Tibial nerve (tissue), 4 donors: ENCODE measurements around the gene SNPH. TPM values are rescaled to one million over a fixed set of nuclear protein-coding genes. Genes with fewer than 3 reads are reported as not detected.

Experiments used
- DNase-seq, 2 donors: peaks; one replicate each; pipeline ENCODE4 v3.0.0-alpha.2; 2019; ENCODE audit warnings: low spot score in 2 of 2
- H3K27ac ChIP-seq, 4 donors: fragments of 200-600 bp; sonication (generic) in 3 of 4; one replicate each; pipeline ENCODE4 v1.5.1; 2017 to 2019; ENCODE audit warnings: mild to moderate bottlenecking in 1 of 4
- H3K27me3 ChIP-seq, 2 donors: fragments of 200-600 bp; sonication (generic) in 1 of 2; one replicate each; pipeline versions ENCODE4 v1.5.1 to v1.6.0; 2017 to 2019
- H3K36me3 ChIP-seq, 3 donors: fragments of 200-600 bp; sonication (generic); one replicate each; pipeline ENCODE4 v1.5.1; 2018 to 2019
- H3K4me1 ChIP-seq, 4 donors: fragments of 200-600 bp; sonication (generic) in 3 of 4; one replicate each; pipeline ENCODE4 v1.5.1; 2017 to 2019
- H3K4me3 ChIP-seq, 4 donors: fragments of 200-600 bp; sonication (generic) in 3 of 4; one replicate each; pipeline ENCODE4 v1.5.1; 2017 to 2019; ENCODE audit warnings: mild to moderate bottlenecking in 1 of 4, moderate library complexity in 1 of 4
- H3K9me3 ChIP-seq, 4 donors: fragments of 200-600 bp; sonication (generic) in 3 of 4; one replicate each; pipeline ENCODE4 v1.5.1; 2017 to 2019
- CTCF ChIP-seq, 5 experiments: fragments of 200-600 bp in 3 of 5; fragments of 450-650 bp in 2 of 5; sonication (generic) in 3 of 5; IDR thresholded peaks; one replicate each; pipeline ENCODE4 v1.5.1; 2016 to 2019; ENCODE audit warnings: antibody characterized with exemption in 5 of 5, mild to moderate bottlenecking in 3 of 5, moderate library complexity in 2 of 5
- EP300 ChIP-seq, 2 donors: sonication (generic); formaldehyde crosslinking; IDR thresholded peaks; one replicate each; pipeline ENCODE4 v1.6.1; 2017; ENCODE audit warnings: antibody characterized with exemption in 2 of 2, mild to moderate bottlenecking in 1 of 2
- POLR2A ChIP-seq, 2 donors: fragments of 450-650 bp; IDR thresholded peaks; one replicate each; pipeline ENCODE4 v1.6.1; 2017; ENCODE audit warnings: antibody characterized with exemption in 2 of 2, mild to moderate bottlenecking in 2 of 2, moderate library complexity in 2 of 2
- WGBS, 2 donors: methylation state at CpG; one replicate each; pipeline ENCODE4 v1.1.5; 2018; 5-methylcytosine and 5-hydroxymethylcytosine counted together
- total RNA-seq, 4 donors: library from RNA; depleted of rRNA; stranded (reverse); fragments of >200 nt; gene quantifications; one replicate each; pipeline ENCODE4 v1.1.0, GENCODE V29; 2016

SNPH gene
- total RNA-seq, 4 donors from 2014 or later = 4.5 to 7.4 (median 6.9) TPM

- peak within 1 kb of the TSS in 2 of 4 donors; percentile 40 to 52 for H3K27ac ChIP-seq
- peak; percentile 36 to 56 for DNase-seq
- H3K36me3 ChIP-seq = no peaks in the 10 kb centered on the region
- H3K4me1 ChIP-seq = peaks cover 0 to 22% (median 10%) of the 10 kb centered on the region in 4 donors
- peaks cover 0 to 18% (median 0%) of the 10 kb centered on the region in 4 donors for H3K9me3 ChIP-seq
- peaks cover 4 to 50% of the 10 kb centered on the region in 2 donors for H3K27me3 ChIP-seq
- TF ChIP-seq CTCF (IDR thresholded peaks at IDR 0.05) = no peak
- peak in 1 of 2 donors; percentile 8 for TF ChIP-seq POLR2A (IDR thresholded peaks at IDR 0.05)
- 0 to 2% methylated on average over 16 to 68 of the region's 88 CpGs for WGBS, 2 donors
- H3K4me3 ChIP-seq = peak within 1 kb of the TSS; percentile 39 to 72 (median 54)
Observed at GRCh38 chr20:1225783-1226654, 40.1 kb upstream of the SNPH start, which contains the start of gene RAD21L1. TSS of gene RAD21L1 (plus strand) at chr20:1226044. CDS start at chr20:1228454, 2,410 bp downstream.

GRCh38 chr20:1229541-1229940 is 36.6 kb upstream of the SNPH start:
- no peak overlapping the region for H3K4me3 ChIP-seq
- no peaks in the 10 kb centered on the region for H3K36me3 ChIP-seq
- no peak for DNase-seq
- TF ChIP-seq EP300 (IDR thresholded peaks at IDR 0.05) (no peak), CTCF (IDR thresholded peaks at IDR 0.05) (no peak), POLR2A (IDR thresholded peaks at IDR 0.05) (no peak)
- H3K9me3 ChIP-seq = no peaks in the 10 kb centered on the region
- no peak overlapping the region for H3K27ac ChIP-seq
- 89 to 90% methylated on average over 3 of the region's 3 CpGs for WGBS, 2 donors
- H3K4me1 ChIP-seq = peaks cover 0 to 22% (median 10%) of the 10 kb centered on the region in 4 donors
- H3K27me3 ChIP-seq = peaks cover 4 to 54% of the 10 kb centered on the region in 2 donors

- no peak for DNase-seq
- Histone ChIP-seq H3K4me1 (no peaks in the 10 kb centered on the region), H3K36me3 (no peaks in the 10 kb centered on the region), H3K4me3 (no peak overlapping the region), H3K27me3 (peaks cover 4 to 38% of the 10 kb centered on the region in 2 donors), H3K27ac (no peak overlapping the region), H3K9me3 (no peaks in the 10 kb centered on the region)
- TF ChIP-seq CTCF (IDR thresholded peaks at IDR 0.05) (no peak), EP300 (IDR thresholded peaks at IDR 0.05) (no peak), POLR2A (IDR thresholded peaks at IDR 0.05) (no peak)
- 75 to 86% methylated on average over 3 of the region's 3 CpGs for WGBS, 2 donors
Observed at GRCh38 chr20:1232286-1233111, 33.6 kb upstream of the SNPH start.

- 76 to 77% methylated on average over 5 of the region's 5 CpGs for WGBS, 2 donors
Observed at GRCh38 chr20:1240549-1240948, 25.5 kb upstream of the SNPH start.

More at GRCh38 chr20:1240549-1240948, 25.5 kb upstream of the SNPH start:
- no peak for TF ChIP-seq EP300 (IDR thresholded peaks at IDR 0.05)
- TF ChIP-seq CTCF (IDR thresholded peaks at IDR 0.05) = no peak
- no peak for TF ChIP-seq POLR2A (IDR thresholded peaks at IDR 0.05)
- no peaks in the 10 kb centered on the region for H3K9me3 ChIP-seq
- H3K27ac ChIP-seq = no peak overlapping the region
- no peak overlapping the region for H3K4me3 ChIP-seq
- no peaks in the 10 kb centered on the region for H3K36me3 ChIP-seq
- peaks cover 0 to 31% of the 10 kb centered on the region in 2 donors for H3K27me3 ChIP-seq
- no peaks in the 10 kb centered on the region for H3K4me1 ChIP-seq
- DNase-seq = no peak
